HepG2 (cell line): ENCODE measurements around the gene COL27A1.

ENCODE experiments used
- CBFB ChIP-seq: sonication (generic); formaldehyde crosslinking; IDR thresholded peaks from 2 replicates; pipeline ENCODE4 v1.4.0; 2020; ENCODE audit warnings: missing genetic modification reagents
- CTCF ChIP-seq: sonication (generic); formaldehyde crosslinking; IDR thresholded peaks from 2 replicates; pipeline ENCODE4 v1.5.0; 2020; ENCODE audit warnings: mild to moderate bottlenecking, missing genetic modification reagents, moderate library complexity
- GABPA ChIP-seq, 2 experiments: IDR thresholded peaks; 2 replicates each; pipeline ENCODE4 v1.6.1; 2011 to 2016; ENCODE audit warnings: low read depth in 2 of 2, low read length in 1 of 2, missing biosample characterization in 1 of 2, missing genetic modification characterization in 1 of 2
- HOXA3 ChIP-seq: sonication (generic); formaldehyde crosslinking; IDR thresholded peaks from 2 replicates; pipeline ENCODE4 v1.5.0; 2020; ENCODE audit warnings: missing genetic modification reagents
- PHF20 ChIP-seq: sonication (generic); formaldehyde crosslinking; IDR thresholded peaks from 2 replicates; pipeline ENCODE4 v1.5.0; 2020; ENCODE audit warnings: mild to moderate bottlenecking, missing genetic modification reagents
- POLR2A ChIP-seq, 2 experiments: IDR thresholded peaks; 2 replicates each; pipeline ENCODE4 v1.6.1; 2011; ENCODE audit warnings: low read depth in 2 of 2, low read length in 2 of 2, mild to moderate bottlenecking in 1 of 2, moderate library complexity in 1 of 2; ENCODE audit not compliant: insufficient read depth in 1 of 2
- PREB ChIP-seq: sonication (generic); formaldehyde crosslinking; IDR thresholded peaks from 2 replicates; pipeline ENCODE4 v1.4.0; 2020; ENCODE audit warnings: missing genetic modification reagents
- RBM22 ChIP-seq: fragments of 200-400 bp; formaldehyde crosslinking; optimal IDR thresholded peaks from 2 replicates; pipeline ENCODE3; 2017; ENCODE audit warnings: mild to moderate bottlenecking, low read length, moderate library complexity
- RERE ChIP-seq: IDR thresholded peaks from 2 replicates; pipeline ENCODE4 v1.6.1; 2016; ENCODE audit warnings: low read depth, missing genetic modification reagents, missing compliant biosample characterization
- REST ChIP-seq, 2 experiments: IDR thresholded peaks; 2 replicates each; pipeline ENCODE4 v1.6.1; 2011 to 2012; ENCODE audit warnings: low read length in 2 of 2, borderline replicate concordance in 1 of 2, low read depth in 1 of 2, mild to moderate bottlenecking in 1 of 2, moderate library complexity in 1 of 2
- SIN3A ChIP-seq: IDR thresholded peaks from 2 replicates; pipeline ENCODE4 v1.6.1; 2011; ENCODE audit warnings: low read depth, mild to moderate bottlenecking, control low read depth, low read length, borderline replicate concordance
- ZBTB2 ChIP-seq: sonication (generic); formaldehyde crosslinking; IDR thresholded peaks from 2 replicates; pipeline ENCODE4 v1.8.0; 2022; ENCODE audit warnings: low read depth, missing genetic modification reagents
- ZBTB33 ChIP-seq: sonication (generic); formaldehyde crosslinking; IDR thresholded peaks from 2 replicates; pipeline ENCODE4 v1.4.0; 2020; ENCODE audit warnings: missing genetic modification reagents
- ZMAT3 ChIP-seq: sonication (generic); formaldehyde crosslinking; conservative IDR thresholded peaks from 2 replicates; pipeline ENCODE4 v1.7.0; 2021; ENCODE audit warnings: missing genetic modification reagents

- no peak for TF ChIP-seq GABPA (IDR thresholded peaks at IDR 0.05; ENCODE audit: low read depth, low read length)
- TF ChIP-seq GABPA (CRISPR knock-in tag; IDR thresholded peaks at IDR 0.05; ENCODE audit: low read depth): no peak
- TF ChIP-seq POLR2A (IDR thresholded peaks at IDR 0.05; ENCODE audit: insufficient read depth in 1 of 2, low read depth in 2 of 2, low read length in 2 of 2): no peak
- TF ChIP-seq SIN3A: no peak
- no peak for TF ChIP-seq CTCF
- TF ChIP-seq REST (IDR thresholded peaks at IDR 0.05; ENCODE audit: borderline replicate concordance in 1 of 2, low read depth in 1 of 2, low read length in 2 of 2): no peak
- no peak for TF ChIP-seq ZBTB33 (CRISPR knock-in tag)
- TF ChIP-seq RERE: no peak
- no peak for TF ChIP-seq CBFB (CRISPR knock-in tag)
- TF ChIP-seq ZMAT3: no peak
- no peak for TF ChIP-seq PHF20 (CRISPR knock-in tag)
- no peak for TF ChIP-seq RBM22
- no peak for TF ChIP-seq PREB (CRISPR knock-in tag)
- no peak for TF ChIP-seq ZBTB2
- TF ChIP-seq HOXA3 (CRISPR knock-in tag): no peak
These were observed 66.5 kb downstream of the COL27A1 start for GRCh38 chr9:114221706-114222465.
